Myocyte (in vitro differentiated cells): ENCODE measurements around the gene RNASE7. TPM values are rescaled to one million over a fixed set of nuclear protein-coding genes. Genes with fewer than 3 reads are reported as not detected.
A peak's percentile ranks its signal among the peaks of the same experiment; 100 is the strongest.

Source experiments
- DNase-seq: peaks from one replicate; pipeline ENCODE4 v3.0.0-alpha.2; 2012; ENCODE audit warnings: low read depth
- total RNA-seq: library from RNA; depleted of rRNA; stranded (reverse); fragments of >200 nt; gene quantifications from 2 replicates; pipeline ENCODE4 v1.2.3, GENCODE V29; 2014

The RNASE7 gene
- total RNA-seq, 1 donor from 2014 or later = not detected

- no peak for DNase-seq
Measured at GRCh38 chr14:21066882-21067502, 24.8 kb downstream of the RNASE7 start.

DNA sequence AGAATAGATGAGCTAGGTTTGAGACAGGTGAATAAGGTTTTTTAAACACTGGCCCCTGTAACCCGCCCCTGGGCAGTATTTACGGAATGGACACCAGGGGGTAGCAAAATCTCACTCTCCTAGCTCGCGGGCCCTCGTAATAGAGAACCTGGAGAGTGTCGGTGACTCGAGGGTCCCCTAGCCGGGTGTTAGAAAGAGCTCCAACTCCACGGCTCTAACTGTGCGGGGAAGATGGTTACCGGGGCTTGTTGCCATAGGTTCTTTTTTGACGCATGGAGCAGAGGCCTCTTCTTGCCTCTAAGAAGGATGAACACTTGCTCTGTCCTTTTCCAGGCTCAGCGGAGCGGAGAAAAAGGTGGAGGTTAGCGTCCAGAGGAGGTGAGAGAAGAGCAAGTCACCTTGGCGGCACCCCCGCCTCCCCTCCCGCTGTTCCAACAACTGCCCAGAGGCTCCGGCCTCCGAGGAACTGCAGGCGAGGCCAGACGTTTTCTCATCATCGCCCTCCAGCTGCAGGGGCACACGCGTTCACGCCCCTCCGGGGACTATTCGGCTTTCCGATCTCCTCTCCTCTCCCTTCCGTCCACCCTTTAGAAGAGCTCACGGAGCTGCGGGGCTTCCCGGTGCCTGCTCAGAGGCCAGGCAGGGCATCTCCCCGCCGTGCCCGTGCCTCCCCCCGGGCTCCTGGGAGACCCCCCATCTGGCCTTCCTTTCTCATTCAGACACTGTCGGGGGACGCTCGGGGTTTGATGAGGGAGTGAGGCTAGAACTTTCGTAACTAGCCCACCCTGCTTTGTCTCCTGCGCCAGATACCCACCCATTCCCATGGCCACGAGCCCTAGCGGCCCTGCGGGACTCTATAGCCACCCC lies 26.6 kb downstream of the RNASE7 start:
- DNase-seq = peak; percentile 53

GRCh38 chr14:21069388-21070082 lies 27.4 kb downstream of the RNASE7 start:
- peak; percentile 28 for DNase-seq

DNA sequence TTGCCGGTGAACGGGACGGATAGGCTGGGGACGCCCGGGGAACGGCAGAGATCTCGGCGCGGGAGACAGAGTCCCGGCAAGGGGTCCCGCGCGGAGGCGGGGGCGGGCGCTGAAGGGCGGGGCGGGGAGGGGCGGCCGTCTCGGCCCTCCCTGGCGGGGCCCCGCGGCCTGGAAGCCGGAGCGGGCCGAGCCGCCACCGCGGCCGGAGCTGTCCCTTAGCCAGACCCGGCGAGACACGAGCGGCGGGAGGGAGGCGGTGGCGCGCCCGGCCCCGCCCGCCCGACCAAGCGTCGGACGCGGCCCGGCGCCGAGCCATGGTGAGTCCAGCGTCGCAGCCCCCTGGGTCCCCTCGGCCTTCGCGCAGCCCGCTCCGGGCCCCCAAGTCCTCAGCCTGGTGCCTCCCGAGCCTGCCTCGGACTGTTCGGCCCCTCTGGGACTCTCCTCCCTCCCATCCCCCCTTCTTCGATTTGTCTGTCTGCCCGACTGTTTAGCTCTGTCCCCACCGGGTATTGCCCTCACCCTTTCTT lies 28.0 kb downstream of the RNASE7 start, which contains the start of gene ARHGEF40:
ARHGEF40 (plus strand) TSS at position 222 of the 527 bp plus-strand sequence; CDS start at position 315, 93 bp downstream.
- peak; percentile 76 for DNase-seq

DNA sequence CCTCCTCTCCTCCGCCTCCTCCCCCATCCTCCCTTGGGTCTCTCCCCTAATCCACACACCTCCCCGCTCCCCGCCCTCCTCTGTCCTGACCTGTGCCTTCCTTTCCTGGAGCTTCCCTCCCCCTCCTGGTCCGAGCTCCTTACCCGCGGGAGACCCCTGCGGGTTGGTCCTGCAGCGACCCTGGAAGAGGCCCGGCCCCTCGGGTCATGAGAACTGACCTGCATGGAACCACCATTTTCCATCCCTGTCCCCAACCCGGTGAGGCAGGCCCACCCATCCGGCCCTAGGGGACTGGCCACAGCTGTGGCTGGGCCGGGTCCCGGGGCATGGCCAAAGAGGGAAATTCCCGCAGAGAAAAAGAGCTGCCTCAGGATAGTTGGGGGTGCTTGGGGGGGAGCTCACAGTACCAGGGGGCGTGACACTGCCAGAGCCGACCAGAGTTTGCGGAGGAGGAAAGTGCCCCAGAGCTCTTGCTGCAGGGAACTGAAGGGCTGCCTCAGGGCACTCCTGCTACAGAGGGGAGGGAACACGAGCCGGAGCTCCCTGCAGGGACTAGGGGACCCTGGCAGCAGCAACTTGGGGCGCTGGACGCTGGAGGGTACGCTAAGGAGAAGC lies 28.6 kb downstream of the RNASE7 start:
- DNase-seq = peak; percentile 64

DNA sequence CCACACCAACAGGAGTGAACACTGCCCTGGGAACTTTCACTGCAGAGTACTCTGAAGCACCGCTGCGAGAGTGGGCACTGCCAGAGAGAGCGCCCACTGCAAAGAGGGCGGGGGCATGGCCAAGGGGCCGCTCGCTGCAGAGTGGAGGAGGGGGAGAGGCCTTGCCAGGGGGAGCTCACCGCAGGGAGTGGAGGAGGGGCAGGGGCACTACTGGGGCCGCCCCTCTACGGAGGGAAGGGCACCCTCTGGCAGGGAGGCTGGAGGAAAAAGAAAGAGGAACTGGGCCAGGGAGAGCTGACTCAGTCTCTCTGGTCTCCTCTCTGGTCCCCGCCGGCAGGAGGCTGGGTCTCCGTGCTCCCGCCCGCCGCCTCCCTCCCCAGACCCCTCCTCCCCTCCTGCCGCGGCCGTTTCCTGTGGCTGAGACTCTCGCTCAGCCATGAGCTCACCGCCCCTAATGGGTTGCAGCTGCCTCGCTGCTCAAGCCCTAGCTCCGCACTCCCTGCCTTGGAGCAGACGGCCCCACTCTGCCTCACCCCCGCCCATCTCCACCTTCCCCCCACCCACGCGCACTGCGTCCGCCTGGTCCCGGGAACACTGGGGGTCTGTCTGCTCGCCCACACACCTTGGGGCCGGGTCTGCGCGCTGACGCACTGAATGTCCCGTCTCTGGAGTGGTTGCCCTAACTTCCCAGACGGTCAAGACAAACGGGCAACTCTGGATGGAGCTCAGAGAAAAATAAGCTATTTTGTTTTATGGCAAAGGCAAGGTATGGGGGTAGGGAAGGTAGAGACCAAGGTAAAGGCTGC lies 29.3 kb downstream of the RNASE7 start:
- DNase-seq = peak; percentile 96

GRCh38 chr14:21072031-21072473 lies 29.9 kb downstream of the RNASE7 start:
- peak; percentile 64 for DNase-seq

DNA sequence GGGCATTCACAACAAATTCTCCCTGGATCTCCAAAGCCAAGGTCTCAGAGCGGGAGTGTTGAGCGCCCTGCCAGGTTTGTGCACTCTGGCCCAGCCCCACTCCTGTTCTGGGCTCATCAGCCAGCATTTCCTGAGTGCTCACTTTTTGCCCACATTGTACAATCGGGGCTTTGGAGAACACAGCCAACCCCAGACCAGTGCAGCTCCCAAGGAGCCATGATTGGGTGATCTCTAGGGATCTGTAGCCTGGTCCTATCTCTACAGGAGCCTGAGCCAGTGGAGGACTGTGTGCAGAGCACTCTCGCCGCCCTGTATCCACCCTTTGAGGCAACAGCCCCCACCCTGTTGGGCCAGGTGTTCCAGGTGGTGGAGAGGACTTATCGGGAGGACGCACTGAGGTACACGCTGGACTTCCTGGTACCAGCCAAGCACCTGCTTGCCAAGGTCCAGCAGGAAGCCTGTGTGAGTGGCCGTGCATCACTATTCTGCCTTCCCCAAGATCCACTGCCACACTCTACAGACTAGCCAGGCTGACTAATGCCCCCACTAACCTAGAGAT lies 30.7 kb downstream of the RNASE7 start:
- no peak for DNase-seq

- no peak for DNase-seq
Measured at GRCh38 chr14:21073921-21074320, 31.8 kb downstream of the RNASE7 start.

DNA sequence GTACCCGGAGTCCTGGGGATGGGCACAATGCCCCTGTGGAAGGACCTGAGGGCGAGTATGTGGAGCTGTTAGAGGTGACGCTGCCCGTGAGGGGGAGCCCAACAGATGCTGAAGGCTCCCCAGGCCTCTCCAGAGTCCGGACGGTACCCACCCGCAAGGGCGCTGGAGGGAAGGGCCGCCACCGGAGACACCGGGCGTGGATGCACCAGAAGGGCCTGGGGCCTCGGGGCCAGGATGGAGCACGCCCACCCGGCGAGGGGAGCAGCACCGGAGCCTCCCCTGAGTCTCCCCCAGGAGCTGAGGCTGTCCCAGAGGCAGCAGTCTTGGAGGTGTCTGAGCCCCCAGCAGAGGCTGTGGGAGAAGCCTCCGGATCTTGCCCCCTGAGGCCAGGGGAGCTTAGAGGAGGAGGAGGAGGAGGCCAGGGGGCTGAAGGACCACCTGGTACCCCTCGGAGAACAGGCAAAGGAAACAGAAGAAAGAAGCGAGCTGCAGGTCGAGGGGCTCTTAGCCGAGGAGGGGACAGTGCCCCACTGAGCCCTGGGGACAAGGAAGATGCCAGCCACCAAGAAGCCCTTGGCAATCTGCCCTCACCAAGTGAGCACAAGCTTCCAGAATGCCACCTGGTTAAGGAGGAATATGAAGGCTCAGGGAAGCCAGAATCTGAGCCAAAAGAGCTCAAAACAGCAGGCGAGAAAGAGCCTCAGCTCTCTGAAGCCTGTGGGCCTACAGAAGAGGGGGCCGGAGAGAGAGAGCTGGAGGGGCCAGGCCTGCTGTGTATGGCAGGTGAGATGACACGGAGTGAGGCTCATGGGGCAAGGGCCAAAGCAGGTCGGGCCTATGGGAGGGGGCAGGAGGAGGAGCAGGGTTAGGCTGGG lies 32.5 kb downstream of the RNASE7 start:
- no peak for DNase-seq

DNA sequence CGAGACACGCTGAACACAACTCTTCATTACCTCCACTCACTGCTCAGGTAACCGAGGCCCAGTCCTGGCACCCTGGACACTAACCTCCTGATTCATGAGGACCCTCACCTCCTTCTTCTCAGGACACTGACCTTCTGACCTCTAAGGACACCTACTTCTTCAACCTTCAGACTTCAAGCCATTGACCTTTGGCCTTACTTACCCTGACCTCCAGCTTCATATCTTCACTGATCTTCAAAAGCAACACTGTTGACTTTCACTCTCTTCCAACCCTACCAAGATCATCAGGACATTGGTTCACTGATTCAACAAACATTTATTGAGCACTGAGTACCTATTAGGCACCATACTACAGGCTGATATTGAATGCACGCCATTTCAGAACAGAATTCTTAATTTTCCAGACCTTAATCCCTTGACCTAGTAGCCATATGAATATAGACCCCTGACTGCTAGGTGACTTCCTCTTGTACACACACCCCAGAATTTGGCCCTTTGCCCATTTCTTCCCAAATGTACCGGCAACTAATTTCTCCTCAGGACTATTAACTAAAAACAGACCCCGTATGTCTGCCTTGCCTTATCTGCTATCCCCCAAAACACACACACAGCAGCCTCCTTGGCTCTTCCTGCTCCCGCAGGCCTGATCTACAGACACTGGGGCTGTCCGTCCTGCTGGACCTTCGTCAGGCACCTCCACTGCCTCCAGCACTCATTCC lies 33.7 kb downstream of the RNASE7 start:
- no peak for DNase-seq

DNA sequence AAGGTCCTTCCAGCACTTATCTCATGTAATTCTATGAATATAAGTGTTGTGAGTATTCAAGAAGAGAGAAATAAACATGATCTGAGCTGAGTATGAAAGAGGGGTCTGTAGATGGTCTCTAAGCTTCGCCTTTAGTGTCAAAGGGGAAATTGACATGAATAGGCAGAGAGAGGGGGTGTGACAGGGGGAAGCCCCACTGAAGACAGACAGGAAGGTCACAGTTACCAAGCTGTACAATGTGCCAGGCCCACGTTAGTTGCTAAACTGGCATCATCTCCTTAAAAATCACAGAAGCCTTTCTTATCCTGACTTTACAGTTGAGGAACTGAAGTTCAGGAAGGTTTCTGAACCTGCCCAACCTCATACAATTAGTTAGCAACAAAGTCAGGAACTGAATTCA lies 35.5 kb downstream of the RNASE7 start:
- DNase-seq = no peak

GRCh38 chr14:21078287-21078686 lies 36.1 kb downstream of the RNASE7 start:
- no peak for DNase-seq

- DNase-seq = no peak
Measured at GRCh38 chr14:21078726-21079125, 36.6 kb downstream of the RNASE7 start.

DNA sequence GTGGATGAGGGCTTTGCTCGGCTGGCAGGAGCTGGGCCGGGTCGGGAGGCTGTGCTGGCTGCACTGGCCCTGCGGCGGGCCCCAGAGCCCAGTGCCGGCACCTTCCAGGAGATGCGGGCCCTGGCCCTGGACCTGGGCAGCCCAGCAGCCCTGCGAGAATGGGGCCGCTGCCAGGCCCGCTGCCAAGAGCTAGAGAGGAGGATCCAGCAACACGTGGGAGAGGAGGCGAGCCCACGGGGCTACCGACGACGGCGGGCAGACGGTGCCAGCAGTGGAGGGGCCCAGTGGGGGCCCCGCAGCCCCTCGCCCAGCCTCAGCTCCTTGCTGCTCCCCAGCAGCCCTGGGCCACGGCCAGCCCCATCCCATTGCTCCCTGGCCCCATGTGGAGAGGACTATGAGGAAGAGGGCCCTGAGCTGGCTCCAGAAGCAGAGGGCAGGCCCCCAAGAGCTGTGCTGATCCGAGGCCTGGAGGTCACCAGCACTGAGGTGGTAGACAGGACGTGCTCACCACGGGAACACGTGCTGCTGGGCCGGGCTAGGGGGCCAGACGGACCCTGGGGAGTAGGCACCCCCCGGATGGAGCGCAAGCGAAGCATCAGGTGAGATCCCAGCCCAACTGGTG lies 39.5 kb downstream of the RNASE7 start:
- DNase-seq = no peak

DNA sequence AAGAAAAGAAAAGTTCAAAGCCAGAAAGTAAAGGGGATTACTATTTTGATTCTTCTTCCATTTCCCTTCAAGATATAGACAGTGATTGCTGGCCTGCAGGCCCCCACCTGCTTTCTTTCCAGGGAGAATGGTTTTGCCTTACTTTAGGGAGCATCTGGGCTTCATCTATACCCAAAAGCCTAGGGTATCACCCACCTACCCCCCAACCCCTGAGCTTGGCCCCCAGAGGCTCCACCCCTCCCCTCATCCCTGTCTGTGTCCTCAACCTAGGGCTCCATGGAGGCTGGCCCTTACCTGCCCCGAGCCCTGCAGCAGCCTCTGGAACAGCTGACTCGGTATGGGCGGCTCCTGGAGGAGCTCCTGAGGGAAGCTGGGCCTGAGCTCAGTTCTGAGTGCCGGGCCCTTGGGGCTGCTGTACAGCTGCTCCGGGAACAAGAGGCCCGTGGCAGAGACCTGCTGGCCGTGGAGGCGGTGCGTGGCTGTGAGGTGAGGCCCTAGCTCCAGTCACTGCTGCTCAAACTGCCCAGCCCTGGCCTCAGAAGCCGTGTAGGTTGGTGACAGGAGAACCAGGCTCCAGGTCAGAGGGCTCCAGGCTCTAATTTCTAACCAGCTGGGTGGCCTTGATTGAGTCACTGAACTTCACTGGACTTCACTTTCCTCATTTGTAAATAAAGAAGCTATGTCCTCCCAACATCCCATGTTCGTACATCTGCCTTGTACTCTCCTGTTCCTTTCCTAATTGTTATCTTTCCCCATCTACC lies 41.6 kb downstream of the RNASE7 start:
- DNase-seq = no peak

GRCh38 chr14:21084396-21084795 lies 42.2 kb downstream of the RNASE7 start:
- DNase-seq = no peak
